GM21367 (cell line): ENCODE measurements around the gene SPHK2.

ENCODE experiments used
- ATAC-seq: cut with Tn5 transposase; IDR thresholded peaks from one replicate; pipeline ENCODE4 v1.9.1; 2021; ENCODE audit not compliant: unreplicated experiment

SPHK2 gene

DNA sequence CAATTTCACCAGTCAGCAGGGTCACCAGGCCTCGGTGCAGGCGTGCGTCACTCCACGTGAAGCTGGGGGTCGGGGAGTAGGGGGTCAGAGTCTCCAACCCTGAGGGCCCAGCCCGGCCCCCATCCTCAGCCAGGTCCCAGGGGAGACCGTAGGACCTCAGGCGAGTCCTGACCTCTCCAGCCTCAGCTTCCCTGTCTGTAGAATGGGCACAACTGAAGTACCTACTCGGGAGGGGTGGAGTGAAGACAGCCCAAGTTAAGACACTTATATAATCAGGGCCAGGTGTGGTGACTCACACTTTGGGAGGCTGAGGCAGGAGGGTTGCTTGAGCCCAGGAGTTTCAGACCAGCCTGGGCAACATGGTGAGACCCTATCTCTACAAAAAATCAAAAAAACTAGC, 15.5 kb upstream of the SPHK2 start:
- no peak for ATAC-seq

DNA sequence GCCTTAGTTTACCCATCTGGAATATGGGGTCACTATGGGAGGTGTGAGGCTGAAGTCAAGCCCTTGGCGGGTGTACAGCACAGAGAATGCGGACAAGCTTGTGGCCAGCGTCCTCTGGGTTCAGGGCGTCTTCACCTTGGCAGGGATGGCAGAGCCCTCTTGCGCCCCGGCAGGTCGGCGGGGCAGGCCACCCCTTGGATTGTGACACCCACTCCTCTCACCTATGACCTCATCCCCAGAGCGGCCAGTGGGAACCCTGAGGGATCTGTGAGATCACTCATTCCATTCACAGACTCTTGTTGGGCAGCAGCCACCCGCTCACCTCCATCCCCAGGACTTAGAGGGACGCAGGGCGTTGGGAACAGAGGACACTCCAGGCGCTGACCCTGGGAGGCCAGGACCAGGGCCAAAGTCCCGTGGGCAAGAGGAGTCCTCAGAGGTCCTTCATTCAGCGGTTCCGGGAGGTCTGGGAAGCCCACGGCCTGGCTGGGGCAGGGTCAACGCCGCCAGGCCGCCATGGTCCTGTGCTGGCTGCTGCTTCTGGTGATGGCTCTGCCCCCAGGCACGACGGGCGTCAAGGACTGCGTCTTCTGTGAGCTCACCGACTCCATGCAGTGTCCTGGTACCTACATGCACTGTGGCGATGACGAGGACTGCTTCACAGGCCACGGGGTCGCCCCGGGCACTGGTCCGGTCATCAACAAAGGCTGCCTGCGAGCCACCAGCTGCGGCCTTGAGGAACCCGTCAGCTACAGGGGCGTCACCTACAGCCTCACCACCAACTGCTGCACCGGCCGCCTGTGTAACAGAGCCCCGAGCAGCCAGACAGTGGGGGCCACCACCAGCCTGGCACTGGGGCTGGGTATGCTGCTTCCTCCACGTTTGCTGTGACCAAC, 12.6 kb upstream of the SPHK2 start, which contains the start of gene SPACA4:
TSS of gene SPACA4 (plus strand) at position 280 of the 896 bp plus-strand sequence. CDS start at position 517, 237 bp downstream.
- no peak for ATAC-seq

DNA sequence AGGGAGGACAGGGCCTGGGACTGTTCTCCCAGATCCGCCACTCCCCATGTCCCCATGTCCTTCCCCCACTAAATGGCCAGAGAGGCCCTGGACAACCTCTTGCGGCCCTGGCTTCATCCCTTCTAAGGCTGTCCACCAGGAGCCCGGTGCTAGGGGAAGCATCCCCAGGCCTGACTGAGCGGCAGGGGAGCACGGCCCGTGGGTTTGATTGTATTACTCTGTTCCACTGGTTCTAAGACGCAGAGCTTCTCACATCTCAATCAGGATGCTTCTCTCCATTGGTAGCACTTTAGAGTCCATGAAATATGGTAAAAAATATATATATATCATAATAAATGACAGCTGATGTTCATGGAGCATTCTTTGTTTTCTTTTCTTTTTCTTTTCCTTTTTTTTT, 11.9 kb upstream of the SPHK2 start:
- ATAC-seq: no peak

DNA sequence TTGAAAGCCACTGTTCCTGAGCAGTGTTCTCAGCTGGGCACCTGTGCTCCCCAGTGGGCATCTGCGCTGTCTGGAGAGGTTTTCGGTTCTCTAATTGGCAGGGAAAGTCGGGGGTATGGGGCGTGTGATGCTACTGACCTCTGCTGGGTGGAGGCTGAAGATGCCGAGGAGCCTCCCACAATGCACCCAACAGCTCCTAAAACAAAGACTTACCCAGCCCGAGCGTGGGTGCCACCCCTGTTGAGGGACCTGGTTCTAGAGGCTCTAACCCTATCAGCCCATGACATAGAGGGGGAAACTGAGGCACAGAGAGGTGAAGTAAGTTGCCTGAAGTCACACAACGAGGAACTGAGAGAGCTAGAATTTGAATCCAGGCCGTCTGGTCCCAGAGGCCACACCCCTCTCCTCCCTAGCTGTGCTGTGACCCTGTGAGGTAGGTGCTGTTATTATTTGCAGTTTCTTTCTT, 10.5 kb upstream of the SPHK2 start:
- ATAC-seq: no peak

DNA sequence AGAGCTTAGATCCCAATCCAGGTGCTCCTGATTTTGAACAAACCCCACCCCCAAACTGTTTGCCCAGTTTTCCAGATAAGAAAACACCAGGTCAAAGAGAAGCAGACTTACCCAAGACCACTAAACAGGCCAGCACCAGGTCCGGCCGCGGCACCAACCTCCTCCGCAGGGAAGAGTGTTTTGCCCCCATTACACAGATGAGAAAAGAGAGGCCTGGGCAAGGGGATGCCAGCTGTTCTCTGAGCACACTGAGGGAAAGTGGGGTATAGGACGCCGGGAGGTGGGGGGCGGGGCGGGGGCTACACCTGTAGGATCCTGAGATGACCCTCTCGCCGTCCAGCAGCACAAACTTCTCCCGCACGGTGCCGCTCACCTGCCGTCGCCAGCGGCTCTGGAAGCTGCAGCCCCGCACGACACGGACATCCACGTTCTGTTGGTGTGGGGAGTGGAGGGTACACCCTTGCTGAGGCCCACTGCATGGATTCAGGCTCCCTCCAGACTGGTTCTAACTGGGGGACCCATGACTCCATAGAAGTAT, 9.7 kb upstream of the SPHK2 start:
- no peak for ATAC-seq

DNA sequence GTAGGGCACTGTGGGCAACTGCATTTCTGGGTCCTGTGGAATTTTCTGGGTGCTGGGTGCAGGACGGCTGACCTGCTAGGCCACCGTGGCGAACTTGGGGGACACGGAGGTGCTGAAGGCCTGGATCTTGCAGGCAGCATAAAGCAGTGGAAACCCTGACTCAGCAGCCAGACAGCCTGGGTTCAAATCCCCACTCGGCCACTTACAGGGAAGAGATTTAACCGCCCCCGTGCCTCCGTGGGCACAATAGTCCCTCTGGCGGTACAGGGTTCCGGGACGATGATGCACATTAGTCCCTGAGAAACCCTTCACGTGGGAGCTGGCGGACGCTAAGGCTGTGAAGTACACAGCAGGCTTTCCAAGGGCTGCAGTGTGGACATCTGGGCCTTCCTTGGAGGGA, 7.4 kb upstream of the SPHK2 start:
- no peak for ATAC-seq

DNA sequence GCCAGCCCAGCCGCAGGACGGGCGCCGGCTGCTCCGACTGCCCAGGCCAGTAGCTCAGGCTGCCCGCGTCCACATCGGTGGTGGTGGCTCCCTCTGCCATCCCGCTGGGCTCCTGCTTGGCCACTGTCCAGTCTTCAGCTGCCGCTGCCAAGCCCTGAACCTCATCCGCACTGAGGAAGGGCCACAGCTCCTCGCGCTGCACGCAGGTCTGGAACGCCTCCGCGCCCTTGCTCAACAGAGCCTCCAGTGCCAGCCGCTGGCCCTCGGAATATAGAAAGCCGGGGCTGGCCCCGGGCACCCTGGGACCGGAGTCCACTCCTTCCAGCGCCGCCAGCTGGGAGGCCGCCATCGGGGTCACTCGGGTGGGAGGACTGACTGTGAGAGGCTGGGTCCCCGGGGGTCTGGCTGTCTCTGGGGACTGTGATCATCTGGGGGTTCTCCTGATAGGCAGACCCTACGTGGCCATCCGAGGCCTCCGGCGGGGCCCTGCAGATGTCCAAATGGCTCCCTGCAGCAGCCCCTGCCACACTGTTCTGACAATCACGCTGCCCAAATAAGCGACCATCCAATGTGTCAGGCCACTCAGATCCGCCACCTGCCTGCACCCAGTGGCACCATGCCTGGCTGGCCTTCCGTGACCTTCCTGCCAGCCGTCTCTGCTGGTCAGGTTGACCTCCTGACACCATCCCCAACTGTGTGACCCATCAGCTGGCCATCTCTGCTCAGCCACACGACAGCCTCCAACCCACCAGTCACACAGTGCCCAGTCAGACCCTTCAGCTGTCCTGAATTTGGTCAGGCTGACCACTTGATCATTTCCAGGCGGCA, 6.1 kb upstream of the SPHK2 start:
- no peak for ATAC-seq

DNA sequence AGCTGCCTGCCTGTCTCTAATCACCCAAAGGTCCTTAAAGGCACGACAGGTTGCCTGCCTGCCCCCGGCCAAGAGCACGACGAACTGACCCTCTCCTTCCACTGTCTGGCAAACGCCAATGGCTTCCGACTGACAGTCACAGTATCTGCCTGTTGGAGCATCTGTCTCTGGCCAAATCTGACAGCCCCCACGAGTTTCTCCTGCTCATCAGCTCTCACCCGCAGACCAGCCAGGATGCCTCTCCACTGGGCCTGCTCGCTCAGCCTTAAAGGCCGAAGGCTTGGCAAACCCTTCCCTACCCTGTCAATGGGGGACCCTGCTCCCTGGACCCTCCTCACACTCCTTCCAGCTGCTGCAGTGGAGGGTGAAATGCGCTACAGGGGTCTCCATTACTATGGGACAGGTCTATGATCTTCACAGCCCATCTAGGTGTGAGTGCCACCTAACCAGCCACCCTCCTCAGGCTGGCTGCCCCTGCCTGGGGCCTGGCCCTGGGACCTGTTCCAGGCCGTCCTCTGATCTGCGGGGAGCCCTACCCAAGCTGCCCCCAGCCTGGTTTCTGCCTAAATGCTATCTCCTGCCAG, 5.4 kb upstream of the SPHK2 start:
- ATAC-seq: no peak

DNA sequence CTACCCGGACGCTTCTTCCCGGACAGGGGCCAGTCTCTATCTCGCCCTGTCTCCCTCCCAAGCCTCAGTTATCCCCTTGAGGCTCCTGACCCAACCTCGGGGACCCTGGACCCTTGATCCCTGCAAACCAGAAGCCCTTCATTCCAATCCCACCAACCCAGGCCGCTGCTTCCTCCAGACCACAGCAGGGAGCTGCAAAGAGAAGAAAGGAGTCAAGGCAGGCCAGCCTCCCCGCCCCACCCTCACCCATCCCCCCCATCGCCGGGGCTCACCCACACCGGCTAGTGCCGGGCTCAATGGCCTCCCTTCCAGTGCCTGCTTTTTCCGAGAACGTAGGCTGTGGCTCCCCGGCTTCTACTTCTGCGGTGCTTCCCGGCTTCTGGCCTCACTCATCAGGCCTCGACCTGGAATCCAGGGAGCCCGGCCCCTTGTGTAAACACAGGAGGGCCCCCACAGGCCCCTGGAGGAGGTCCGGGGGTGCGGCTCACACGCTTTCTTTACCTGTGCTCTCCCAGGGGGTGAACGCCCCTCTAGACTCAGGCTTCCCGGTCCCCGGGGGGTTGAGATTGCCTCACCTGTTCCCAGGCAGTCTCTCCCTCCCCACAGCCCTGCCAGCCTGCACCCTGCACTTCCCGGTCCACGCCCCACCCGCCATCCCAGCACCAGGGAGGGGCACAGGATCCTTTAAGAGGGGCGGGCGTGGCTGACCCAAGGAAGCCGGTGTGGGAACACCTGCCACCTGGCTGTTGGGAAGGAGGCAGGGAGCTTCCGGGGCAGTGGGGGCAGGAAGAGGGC, 4.7 kb upstream of the SPHK2 start, which contains the start of gene FAM83E:
TSS of gene FAM83E (minus strand) at position 641 of the 795 bp plus-strand sequence. CDS start 1,704 bp downstream, outside the sequence.
- no peak for ATAC-seq

DNA sequence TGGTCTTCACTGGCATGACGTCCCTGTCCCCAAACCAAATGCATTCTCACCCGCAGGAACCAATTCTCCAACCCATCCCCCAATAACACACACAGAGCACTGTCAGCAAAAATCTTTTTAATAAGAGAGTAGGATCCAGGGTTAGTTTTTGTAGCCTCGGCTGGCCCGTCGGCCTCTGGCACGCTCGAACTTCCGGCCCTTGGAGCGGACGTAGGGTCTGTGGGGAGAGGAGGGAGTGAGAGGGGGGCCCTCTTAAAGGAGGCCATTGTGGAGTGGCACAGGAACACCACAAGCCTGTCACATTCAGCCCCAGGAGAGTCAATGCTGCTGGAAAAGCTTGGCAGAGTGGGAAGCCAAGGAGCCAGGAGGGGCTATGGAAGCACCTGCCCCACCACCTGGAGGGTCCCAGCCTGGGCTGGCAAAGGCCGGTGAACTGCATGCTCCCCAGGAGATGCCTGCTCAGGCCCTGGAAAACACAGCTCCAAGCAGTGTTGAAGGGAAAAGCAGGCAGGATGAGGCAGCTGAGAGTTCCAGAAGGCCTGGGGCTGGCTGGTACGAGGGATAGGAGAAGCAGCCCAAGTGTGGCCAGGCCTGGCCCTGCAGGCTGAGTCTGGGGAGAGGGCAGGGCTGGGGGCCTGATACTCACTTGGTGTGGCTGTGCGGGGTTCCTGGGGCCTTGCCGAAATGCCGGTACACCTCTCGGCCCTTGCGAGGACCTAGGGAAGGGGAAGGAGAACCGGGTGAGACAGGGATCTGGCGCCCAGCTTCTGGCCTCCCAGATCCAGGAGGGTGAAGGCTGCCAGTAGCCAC, 3.9 kb upstream of the SPHK2 start:
- ATAC-seq: no peak

DNA sequence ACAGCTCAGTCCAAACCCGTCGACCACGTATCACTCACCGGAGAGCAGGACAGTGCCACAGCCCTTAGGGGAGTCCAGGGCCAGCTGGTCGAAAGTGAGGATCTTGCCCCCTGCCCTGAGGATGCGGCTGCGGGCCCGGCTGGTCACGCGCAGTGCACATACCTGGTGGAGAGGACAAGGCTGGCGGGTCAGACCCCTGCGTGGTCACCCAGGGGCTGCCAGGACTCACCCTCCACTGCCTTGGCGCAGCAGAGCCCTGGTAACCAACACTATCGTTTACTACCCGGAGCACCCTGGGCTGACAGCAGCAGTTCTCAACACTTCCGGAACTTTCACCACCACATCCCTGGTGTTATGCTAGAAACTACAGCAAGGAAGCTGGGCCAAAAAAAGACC, 3.3 kb upstream of the SPHK2 start:
- no peak for ATAC-seq

DNA sequence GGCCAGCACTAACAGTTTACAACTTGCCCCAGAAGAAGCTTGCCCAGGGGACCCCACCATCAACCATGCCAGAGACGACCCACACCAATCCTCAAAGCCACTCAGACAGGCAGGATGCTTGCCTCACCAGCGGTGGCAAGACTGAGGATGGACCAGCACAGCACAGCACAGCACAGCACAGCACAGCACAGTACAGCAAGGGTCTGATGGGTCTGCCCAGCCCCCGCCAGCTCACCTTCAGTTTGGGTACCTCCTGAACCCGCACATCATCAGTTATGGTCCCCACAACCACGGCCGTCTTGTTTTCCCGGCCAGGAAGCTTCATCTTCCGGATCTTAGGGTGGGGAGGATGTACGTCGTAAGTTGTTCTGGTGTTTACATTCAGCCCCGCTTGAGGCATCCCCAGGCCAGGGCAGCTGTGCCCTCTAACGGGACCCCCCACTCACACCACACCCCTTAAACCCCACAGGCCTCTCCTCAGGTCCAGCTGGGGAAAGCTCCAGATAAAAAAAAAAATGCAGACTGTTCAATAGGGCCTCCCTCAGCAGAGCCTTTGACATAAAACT, 2.7 kb upstream of the SPHK2 start:
- no peak for ATAC-seq

DNA sequence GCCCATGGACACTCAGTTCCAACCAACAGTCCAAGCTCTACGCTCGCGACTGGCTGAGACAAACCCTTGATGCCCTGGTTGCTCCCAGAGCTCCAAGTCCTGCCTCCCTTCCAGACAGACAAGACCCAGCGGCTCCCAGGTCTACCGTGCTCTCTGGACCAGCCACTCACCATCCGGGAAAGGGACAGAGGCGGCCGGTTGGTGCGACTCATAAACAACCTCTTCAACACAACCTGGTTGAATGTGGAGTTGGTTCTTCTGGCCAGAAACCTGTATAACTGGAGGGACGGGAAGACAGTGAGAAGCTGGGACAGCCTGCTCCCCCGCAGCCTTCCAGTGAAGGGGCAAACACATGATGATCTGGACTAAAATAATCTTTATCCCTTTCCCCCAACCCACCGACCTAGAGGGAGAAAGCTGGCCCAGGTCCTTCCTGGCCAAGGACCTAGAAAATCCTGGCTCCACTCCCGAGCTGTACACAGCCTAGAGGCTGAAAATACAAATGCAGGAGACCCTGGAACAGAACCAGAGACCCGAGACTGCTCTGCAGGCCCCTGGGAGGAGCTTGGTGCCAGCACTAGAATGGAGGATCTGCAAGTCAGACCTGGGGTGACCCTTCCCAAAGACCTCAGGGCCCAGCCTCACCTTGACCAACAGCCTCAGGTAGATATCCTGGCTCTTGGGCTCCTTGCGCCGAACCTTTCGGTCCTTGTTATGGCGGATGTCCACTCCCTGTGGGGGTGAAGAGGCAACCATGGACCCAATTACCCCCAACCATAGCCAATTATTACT, 2.0 kb upstream of the SPHK2 start:
- ATAC-seq: no peak

DNA sequence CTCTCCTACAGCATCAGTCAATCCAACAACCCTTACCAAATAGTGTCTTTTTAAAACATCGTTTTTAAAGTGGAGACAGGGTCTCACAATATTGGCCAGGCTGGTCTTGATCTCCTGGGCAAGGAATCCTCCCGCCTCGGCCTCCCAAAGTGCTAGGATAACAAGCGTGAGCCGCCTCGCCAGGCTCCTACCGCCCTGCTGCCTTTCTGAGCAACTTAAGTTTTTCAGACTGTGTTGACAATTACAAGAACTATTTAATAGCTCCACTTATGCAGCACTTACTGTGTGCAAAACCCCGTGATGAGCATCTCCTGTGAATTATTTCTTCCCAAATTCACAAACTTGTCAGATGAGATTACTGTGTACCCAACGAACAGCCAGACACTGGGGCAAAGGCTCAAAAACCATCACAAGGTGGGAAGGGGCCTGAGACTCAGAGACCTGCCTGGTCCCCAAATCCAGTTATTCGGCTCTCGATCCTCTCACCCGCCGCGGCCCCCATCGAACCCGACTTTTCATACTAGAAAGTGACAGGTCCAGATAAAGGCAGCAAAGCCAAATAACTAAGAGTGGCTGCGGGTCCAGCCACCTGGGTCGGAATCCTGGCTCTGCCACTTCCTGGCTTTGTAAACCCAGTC, 909 bp upstream of the SPHK2 start:
- ATAC-seq: no peak

DNA sequence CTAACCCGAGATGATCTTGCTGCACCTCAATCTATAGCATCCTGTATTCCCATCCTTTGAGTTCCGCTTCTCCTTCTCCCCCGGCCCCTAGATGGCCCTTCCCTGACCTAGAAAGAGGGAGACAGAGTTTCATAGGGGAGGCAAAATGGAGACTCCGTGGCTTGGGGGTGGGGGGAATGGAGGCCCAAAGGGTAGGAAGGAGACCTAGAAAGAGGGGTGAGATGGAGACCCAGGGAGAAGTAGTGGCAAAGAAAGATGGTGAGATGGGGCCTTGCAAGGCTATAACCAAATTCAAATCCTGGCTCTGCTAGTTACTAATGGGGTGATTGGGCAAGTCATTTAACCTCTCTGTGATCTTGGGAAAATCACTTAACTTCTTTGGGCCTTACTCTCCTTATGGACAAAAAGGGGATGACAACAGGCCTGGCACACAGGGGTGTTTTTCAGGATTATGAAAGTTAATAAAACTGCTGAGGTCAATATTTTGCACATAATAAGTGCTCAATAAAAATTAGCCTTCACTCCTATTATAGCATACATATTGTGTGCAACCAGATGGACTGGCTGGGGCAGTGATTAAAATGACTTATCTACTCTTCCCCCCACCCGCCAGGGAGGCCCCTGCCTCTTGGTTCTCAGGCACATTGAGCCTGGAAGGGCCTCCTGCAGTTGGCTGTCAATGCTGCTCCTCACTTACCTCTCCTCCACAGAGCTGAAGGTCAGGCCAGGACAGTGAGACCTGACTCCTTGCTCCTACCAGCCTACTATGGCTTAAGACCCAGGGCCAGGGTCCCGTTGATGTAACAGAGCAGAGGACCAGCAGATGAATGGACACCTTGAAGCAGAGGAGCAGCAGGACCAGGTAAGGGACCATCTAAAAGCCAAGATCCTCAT, 633 bp downstream of the SPHK2 start:
- peak; percentile 3 for ATAC-seq

DNA sequence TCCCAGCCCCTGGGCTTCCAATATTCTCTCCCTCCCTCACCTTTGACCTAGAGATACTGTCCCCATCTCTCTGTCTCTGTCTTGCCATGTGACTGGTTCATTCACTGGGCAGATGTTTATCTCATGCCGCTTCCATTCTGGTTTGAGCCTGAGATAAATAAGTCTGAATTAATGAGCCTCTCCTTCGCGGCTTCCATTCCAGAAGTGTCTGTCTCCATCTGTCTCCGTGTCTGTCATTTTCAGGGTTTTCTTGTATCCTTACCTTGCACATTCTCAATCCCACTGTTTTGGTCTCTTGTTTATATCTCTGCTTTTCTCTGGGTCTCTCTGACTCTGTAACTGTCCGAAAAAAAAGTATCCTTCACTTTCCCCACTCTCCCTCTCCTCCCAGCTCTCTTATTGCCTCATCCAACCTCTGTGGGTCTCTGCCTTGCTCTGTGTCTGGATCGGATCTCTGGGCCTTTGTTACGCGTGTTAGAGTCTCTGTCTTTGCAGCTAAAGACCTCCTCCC, 4.3 kb downstream of the SPHK2 start:
- no peak for ATAC-seq
